GM18499 (cell line): ENCODE measurements around the gene PMFBP1.
A peak's percentile ranks its signal among the peaks of the same experiment; 100 is the strongest.
"Not testable (repeated sequence)": the region's sequence is repeated elsewhere in the genome, so short reads cannot be mapped to it uniquely, and the experiment has no call there.

ENCODE experiments used
- ATAC-seq: cut with Tn5 transposase; IDR thresholded peaks from one replicate; pipeline ENCODE4 v1.9.1; 2021; ENCODE audit warnings: moderate number of reproducible peaks; ENCODE audit not compliant: insufficient read depth, unreplicated experiment

Gene PMFBP1

GRCh38 chr16:72110662-72111615, 61.0 kb downstream of the PMFBP1 start:
- no peak for ATAC-seq

GRCh38 chr16:72109966-72110530, 61.9 kb downstream of the PMFBP1 start:
- ATAC-seq = no peak

DNA sequence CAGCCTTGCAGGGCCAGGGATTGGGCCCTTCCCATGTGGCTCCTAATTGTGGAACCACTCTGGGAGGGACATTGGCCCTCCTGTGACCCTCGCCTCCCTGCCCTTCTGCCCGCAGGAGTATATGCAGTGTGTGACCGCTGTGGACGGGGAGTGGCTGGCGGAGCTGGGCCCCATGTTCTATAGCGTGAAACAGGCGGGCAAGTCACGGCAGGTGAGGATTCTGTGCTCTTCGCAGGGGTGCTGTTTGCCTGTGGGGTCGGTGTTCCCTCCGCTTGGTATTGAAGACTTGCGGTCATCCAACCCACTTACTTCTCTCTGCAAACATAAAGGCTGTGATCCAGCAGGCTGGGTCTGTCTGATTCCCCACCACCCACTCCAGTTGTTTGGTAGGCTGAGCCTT, 62.7 kb downstream of the PMFBP1 start:
- no peak for ATAC-seq

DNA sequence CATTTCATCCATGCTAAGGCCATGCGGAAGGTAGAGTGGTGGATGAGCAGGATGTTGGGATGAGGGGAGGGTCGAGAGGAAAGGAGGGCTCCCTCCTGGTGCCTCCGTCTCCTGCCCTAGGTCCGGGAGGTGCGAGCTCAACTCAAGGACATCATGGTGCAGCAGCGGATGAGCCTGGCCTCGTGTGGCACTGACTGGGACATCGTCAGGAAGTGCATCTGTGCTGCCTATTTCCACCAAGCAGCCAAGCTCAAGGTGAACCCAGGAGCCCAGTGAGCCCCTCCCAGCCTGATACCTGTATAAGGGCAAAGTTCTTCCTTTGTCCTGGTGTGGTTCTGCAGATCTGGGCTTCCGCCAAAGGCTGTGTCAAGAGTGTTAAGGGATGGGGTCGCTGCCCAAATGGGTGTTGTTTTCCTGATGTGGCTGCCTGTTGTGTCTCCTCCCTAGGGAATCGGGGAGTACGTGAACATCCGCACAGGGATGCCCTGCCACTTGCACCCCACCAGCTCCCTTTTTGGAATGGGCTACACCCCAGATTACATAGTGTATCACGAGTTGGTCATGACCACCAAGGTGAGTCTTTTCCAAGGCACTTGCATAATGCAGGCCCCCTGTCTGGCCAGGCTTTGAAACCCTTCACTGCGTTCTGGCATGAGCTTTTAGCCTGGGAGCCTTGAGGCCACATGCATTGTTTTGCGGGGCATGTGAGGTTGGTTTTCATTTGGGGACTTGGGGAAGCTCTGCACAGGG, 63.4 kb downstream of the PMFBP1 start:
- no peak for ATAC-seq

GRCh38 chr16:72107371-72107770, 64.6 kb downstream of the PMFBP1 start:
- ATAC-seq = no peak

DNA sequence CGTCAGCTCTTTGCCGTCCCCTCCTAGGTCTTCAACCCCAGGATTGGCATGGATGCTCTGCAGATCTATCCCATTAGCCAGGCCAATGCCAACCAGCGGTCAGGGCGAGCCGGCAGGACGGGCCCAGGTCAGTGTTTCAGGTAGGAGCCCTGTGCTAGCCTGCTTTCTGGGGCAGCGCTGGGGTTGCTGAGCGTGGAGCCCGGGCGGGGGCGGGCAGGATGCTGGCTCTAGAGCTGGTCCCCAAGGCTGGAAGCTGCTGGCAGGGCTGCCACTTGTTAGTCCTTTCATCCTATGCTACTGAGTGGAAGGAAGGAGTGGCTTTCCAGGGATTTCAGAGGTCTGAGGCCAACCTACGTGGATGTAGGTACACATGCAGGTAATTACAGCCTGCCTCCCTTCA, 66.0 kb downstream of the PMFBP1 start:
- ATAC-seq = no peak

GRCh38 chr16:72104905-72105304, 67.0 kb downstream of the PMFBP1 start:
- ATAC-seq = no peak

- no peak for ATAC-seq
Measured at GRCh38 chr16:72101195-72101594, 70.8 kb downstream of the PMFBP1 start.

GRCh38 chr16:72099377-72099818, 72.6 kb downstream of the PMFBP1 start:
- peak; percentile 62 for ATAC-seq

- no peak for ATAC-seq
Measured at GRCh38 chr16:72098936-72099335, 73.0 kb downstream of the PMFBP1 start.

- ATAC-seq = no peak
Measured at GRCh38 chr16:72094266-72094610, 77.7 kb downstream of the PMFBP1 start.

- peak; percentile 96 for ATAC-seq
Measured at GRCh38 chr16:72093448-72094265, 78.3 kb downstream of the PMFBP1 start, which contains the start of the genes DHX38 and TXNL4B. Gene DHX38, plus strand, starts transcription at chr16:72093847. Its CDS starts 2,311 bp downstream, at chr16:72096158. Gene TXNL4B, minus strand, starts transcription at chr16:72093620. Its CDS starts 2,871 bp downstream, at chr16:72090749.

DNA sequence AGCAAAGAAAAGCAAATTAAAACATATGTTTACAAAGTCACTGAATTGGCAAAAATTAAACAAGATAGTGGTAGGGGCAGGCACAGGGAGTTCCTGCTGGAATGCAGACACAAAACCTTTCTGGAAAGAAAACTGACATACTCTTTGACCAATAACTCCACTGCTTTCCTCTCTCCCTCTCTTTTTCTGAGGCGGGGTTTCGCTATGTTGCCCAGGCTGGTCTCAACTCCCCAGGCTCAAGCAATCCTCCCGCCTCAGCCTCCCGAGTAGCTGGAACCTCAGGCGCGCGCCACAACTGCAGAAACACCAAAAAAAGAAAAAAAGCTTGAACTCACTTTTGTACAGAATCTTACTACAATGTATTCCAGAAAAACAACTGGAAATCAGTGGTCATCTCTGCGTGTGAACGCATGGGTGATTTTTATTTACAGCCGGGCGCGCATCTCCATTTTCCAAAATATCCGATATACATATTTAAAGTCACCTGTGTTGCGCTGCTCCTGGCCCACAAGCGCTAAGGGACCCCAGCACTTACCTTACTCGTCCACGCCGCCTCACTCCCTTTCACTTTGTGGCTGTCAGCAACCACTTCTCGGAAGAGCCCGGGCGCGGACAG, 79.0 kb downstream of the PMFBP1 start:
- ATAC-seq = no peak

DNA sequence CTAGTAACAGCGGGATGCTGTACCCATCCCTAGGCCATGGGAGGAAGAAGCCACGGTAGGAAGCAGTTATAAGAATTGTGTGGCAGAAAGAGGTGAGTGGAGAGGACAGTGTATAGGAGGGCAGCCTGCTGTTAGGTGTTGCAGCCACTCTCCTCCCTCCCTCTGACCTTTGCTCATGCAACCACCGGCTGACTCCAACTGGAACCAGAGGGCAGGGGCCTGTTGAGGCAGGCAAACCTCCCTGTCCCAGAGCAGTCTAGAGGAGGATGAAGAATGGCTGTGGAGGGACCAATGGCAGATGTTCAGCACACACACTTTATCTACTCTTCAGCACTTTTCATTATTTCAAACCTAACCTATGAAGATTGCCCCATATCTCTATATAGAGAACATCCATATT, 80.7 kb downstream of the PMFBP1 start:
- no peak for ATAC-seq

DNA sequence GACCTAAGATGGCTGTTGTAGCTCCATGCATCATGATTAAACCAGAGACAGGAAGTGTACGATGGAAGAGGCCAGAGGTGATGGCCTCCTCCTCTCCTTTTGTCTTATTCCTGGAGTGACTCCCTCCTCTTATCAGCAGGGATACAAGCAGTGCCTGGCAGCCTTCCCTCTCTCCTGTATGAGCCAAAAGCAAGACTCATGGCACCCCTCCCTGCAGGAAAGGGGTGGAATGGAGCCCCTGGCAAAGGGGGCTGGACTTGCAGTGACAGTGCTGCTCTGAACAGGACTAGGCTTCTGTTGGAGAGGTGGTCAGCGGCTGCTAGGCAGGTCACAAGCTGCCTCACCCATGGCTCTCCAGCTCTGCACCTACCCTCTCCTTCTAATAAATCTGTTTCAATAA, 87.0 kb downstream of the PMFBP1 start:
- no peak for ATAC-seq

GRCh38 chr16:72084445-72084844, 87.5 kb downstream of the PMFBP1 start:
- no peak for ATAC-seq

DNA sequence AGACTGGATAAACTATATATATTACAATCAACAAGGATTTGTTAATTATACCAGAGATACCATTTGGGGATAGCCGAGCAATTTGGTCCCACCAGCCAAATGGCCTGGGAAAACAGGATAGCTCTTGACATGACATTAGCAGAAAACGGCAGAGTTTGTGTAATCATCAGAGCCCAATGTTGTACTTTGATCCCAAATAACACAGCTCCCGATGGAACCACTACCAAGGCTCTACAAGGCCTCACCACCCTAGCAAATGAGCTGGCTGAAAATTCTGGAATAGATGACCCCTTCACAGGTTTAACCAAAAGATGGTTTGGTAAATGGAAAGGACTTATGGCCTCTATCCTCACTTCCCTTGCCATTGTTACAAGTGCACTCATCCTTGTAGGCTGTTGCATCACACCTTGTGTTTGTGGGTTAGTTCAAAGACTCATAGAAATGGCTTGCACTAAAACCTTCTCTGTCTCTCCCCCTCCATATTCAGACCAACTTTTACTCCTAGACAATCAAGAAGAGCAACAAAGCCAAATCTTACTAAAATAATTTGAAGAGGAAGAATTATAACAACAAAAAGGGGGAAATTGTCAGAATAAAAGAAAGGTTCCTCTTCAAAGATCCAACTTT, 88.1 kb downstream of the PMFBP1 start:
- no peak for ATAC-seq

GRCh38 chr16:72076991-72077706, 94.8 kb downstream of the PMFBP1 start:
- ATAC-seq = not testable (repeated sequence)
